C4-2B (cell line): ENCODE results near the gene SFSWAP.

ENCODE experiments used
- CTCF ChIP-seq: fragments of 450-650 bp; conservative IDR thresholded peaks from 2 replicates; pipeline ENCODE4 v1.5.1; 2017; ENCODE audit warnings: mild to moderate bottlenecking
- ZFX ChIP-seq: fragments of 450-650 bp; IDR thresholded peaks from 2 replicates; pipeline ENCODE4 v1.6.1; 2017

GRCh38 chr12:131848753-131849152 lies 137.9 kb downstream of the SFSWAP start:
- TF ChIP-seq CTCF: no peak
- TF ChIP-seq ZFX: no peak
